Ectodermal cell (in vitro differentiated cells): ENCODE results near the gene LHX3.

Experiments used
- H3K27ac ChIP-seq: 2 replicates; pipeline ENCODE4 v1.7.0; 2013; ENCODE audit warnings: mild to moderate bottlenecking, low read depth, low read length; ENCODE audit not compliant: insufficient read depth, poor library complexity, severe bottlenecking
- H3K27me3 ChIP-seq: 2 replicates; pipeline ENCODE4 v1.7.0; 2013; ENCODE audit warnings: mild to moderate bottlenecking, low read length; ENCODE audit not compliant: insufficient read depth, control insufficient read depth, poor library complexity, severe bottlenecking
- H3K36me3 ChIP-seq: one replicate; pipeline ENCODE4 v1.7.0; 2013; ENCODE audit warnings: low read length; ENCODE audit not compliant: control insufficient read depth, insufficient read depth
- H3K4me1 ChIP-seq: one replicate; pipeline ENCODE4 v1.7.0; 2013; ENCODE audit warnings: low read length; ENCODE audit not compliant: control insufficient read depth, insufficient read depth
- H3K4me3 ChIP-seq: 2 replicates; pipeline ENCODE4 v1.7.0; 2013; ENCODE audit warnings: low read depth, low read length, control low read depth; ENCODE audit not compliant: insufficient read depth
- H3K9me3 ChIP-seq: 2 replicates; pipeline ENCODE4 v1.7.0; 2013; ENCODE audit warnings: mild to moderate bottlenecking, low read length, moderate library complexity; ENCODE audit not compliant: control insufficient read depth
- WGBS, 2 experiments: methylation state at CpG; one replicate each; pipeline ENCODE4 v1.1.7; 2013; ENCODE audit warnings: missing lambda C conversion rate in 2 of 2; 5-methylcytosine and 5-hydroxymethylcytosine counted together

The LHX3 gene

DNA sequence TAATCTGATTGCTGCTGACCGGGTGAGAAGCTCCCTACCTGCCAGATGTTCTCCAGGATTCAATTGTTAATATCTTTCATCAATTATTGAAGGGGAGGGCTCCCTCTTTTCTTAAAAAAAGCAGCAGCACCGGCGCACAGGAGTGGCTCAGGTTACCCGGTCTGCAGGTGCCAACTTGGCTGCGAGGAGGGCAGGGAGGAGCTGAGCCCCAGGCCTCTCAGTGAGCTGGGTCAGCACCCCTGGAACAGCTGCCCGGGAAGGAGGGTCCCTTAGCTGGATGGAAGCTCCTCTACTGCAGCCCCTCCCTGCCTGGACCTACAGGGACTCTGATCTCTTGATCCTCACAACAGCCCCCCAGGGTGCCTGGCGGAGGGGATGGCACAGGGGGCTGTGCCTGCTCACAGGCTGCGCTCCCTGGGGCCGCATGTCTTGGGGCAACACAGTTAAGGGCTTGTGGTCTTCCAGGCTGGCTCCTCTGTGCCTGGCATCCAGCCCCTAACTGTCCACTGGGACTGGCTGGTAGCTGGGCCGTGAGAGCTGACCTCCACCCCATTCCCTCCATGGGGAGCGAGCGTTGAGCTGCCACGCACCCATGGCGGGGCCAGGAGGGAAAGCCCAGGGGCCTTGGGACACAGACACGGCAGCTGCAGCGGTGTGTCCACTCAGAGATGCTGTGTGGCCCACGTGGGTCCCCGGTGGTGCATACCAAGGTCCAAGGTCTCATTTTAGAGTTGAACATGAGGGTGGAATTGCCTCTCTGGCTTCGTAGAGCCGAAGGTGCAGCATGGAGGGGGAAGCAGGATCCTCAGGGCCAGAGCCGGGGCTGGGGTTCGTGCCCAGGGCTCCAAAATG, 57.7 kb downstream of the LHX3 start:
- Histone ChIP-seq H3K27me3 (peaks cover 19% of the 10 kb centered on the region), H3K4me1 (peaks cover 16% of the 10 kb centered on the region), H3K9me3 (no peaks in the 10 kb centered on the region), H3K4me3 (no peak overlapping the region), H3K36me3 (no peaks in the 10 kb centered on the region), H3K27ac (no peak overlapping the region)
- WGBS, 2 experiments, result 82% methylated on average over 22 of the region's 22 CpGs
